ENCODE results near the gene SYNJ2.

The SYNJ2 gene

GRCh38 chr6:158131926-158132325, 150.3 kb downstream of the SYNJ2 start:
- DNase-seq (ENCODE audit: low spot score): no peak

DNA sequence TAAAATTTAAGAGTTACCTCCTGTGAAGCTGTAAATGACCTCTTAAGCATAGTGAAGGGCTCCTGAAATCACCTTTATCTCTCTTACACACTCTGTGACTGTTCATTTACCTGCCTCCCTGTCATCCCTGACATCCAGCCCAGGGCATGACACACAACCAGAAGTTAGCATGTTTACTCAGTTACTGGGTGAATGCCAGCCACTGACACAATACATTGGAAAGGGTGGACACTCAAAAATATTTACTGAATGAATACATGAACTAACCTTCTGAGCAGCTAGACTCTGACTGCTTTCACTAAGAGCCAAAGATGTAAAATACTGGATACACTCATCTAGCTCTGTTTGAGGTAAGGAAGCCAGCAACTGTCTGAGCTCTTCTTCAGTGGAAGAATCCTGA, 161.1 kb downstream of the SYNJ2 start:
- no peak for DNase-seq (ENCODE audit: low spot score)

GRCh38 chr6:158143700-158144099, 162.0 kb downstream of the SYNJ2 start:
- no peak for DNase-seq (ENCODE audit: low spot score)

Data from HuH-7.5 (cell line).